Prostate gland (tissue), 2 donors: ENCODE results near the gene FAAP20. TPM values are rescaled to one million over a fixed set of nuclear protein-coding genes. Genes with fewer than 3 reads are reported as not detected.

Experiments
- DNase-seq: peaks from one replicate; pipeline ENCODE4 v3.0.0-alpha.2; 2019; ENCODE audit warnings: low spot score
- H3K27ac ChIP-seq, 2 donors: fragments of 200-600 bp; sonication (generic); 2 replicates each; pipeline ENCODE4 v1.5.1; 2017 to 2019
- H3K27me3 ChIP-seq: fragments of 200-600 bp; sonication (generic); replicated peaks from 2 replicates; pipeline ENCODE4 v1.5.1; 2019; ENCODE audit not compliant: insufficient read depth
- H3K36me3 ChIP-seq, 2 donors: fragments of 200-600 bp; sonication (generic); 1 replicate in 1 of 2; 2 replicates in 1 of 2; pipeline versions ENCODE4 v1.5.1 to v1.8.1; 2017 to 2019
- H3K4me1 ChIP-seq: fragments of 200-600 bp; sonication (generic); replicated peaks from 2 replicates; pipeline ENCODE4 v1.5.1; 2019
- H3K4me3 ChIP-seq, 2 donors: fragments of 200-600 bp; sonication (generic); 2 replicates each; pipeline ENCODE4 v1.5.1; 2017 to 2019
- H3K9me3 ChIP-seq: fragments of 200-600 bp; sonication (generic); 2 replicates; pipeline ENCODE4 v1.5.1; 2017
- CTCF ChIP-seq, 4 experiments: fragments of 200-600 bp in 2 of 4; fragments of 450-650 bp in 2 of 4; sonication (generic) in 2 of 4; IDR thresholded peaks; 1 replicate in 3 of 4; 2 replicates in 1 of 4; pipeline ENCODE4 v1.5.1; 2016 to 2019; ENCODE audit warnings: antibody characterized with exemption in 4 of 4, mild to moderate bottlenecking in 2 of 4, moderate library complexity in 2 of 4
- POLR2A ChIP-seq: fragments of 450-650 bp; IDR thresholded peaks from one replicate; pipeline ENCODE4 v1.6.1; 2016; ENCODE audit warnings: antibody characterized with exemption, mild to moderate bottlenecking
- POLR2AphosphoS5 ChIP-seq: sonication (generic); formaldehyde crosslinking; IDR thresholded peaks from one replicate; pipeline ENCODE4 v1.6.1; 2017; ENCODE audit warnings: antibody characterized with exemption
- WGBS: methylation state at CpG from one replicate; pipeline ENCODE4 v1.1.5; 2018; 5-methylcytosine and 5-hydroxymethylcytosine counted together
- intact Hi-C: fragments of 100-400 bp; cut with DNase I; formaldehyde crosslinking; loops from one replicate; pipeline ENCODE4 v1.14.2; 2022
- total RNA-seq, 2 donors: library from RNA; depleted of rRNA; stranded (reverse); fragments of >200 nt; gene quantifications; one replicate each; pipeline ENCODE4 v1.1.0, GENCODE V29; 2016

FAAP20 gene
- total RNA-seq, 2 donors from 2014 or later: 55.9 to 70.4 TPM

GRCh38 chr1:2154022-2154421, 40.5 kb downstream of the FAAP20 start:
- intact Hi-C loops: no loop called here

GRCh38 chr1:2152954-2153353, 41.6 kb downstream of the FAAP20 start:
- TF ChIP-seq POLR2AphosphoS5: no peak
- TF ChIP-seq POLR2A: no peak
- no peak for TF ChIP-seq CTCF (IDR thresholded peaks at IDR 0.05)
- WGBS: 54% methylated on average over 10 of the region's 11 CpGs
- Histone ChIP-seq H3K27ac (no peak overlapping the region), H3K9me3 (no peaks in the 10 kb centered on the region), H3K36me3 (no peaks in the 10 kb centered on the region), H3K4me1 (no peaks in the 10 kb centered on the region), H3K27me3 (no peaks in the 10 kb centered on the region), H3K4me3 (no peak overlapping the region)
- intact Hi-C loops: no loop called here
- no peak for DNase-seq

More at GRCh38 chr1:2154022-2154421, 40.5 kb downstream of the FAAP20 start:
- H3K27ac ChIP-seq: no peak overlapping the region
- H3K36me3 ChIP-seq: no peaks in the 10 kb centered on the region
- 92% methylated on average over 21 of the region's 21 CpGs for WGBS
- no peak for TF ChIP-seq POLR2AphosphoS5
- no peak for TF ChIP-seq POLR2A
- TF ChIP-seq CTCF (IDR thresholded peaks at IDR 0.05): no peak
- no peak overlapping the region for H3K4me3 ChIP-seq
- DNase-seq: no peak
- no peaks in the 10 kb centered on the region for H3K27me3 ChIP-seq
- no peaks in the 10 kb centered on the region for H3K9me3 ChIP-seq
- H3K4me1 ChIP-seq: no peaks in the 10 kb centered on the region

- DNase-seq: no peak
- Histone ChIP-seq H3K4me3 (no peak overlapping the region), H3K9me3 (no peaks in the 10 kb centered on the region), H3K36me3 (no peaks in the 10 kb centered on the region), H3K27ac (no peak overlapping the region), H3K4me1 (no peaks in the 10 kb centered on the region), H3K27me3 (no peaks in the 10 kb centered on the region)
- TF ChIP-seq POLR2A: no peak
- no peak for TF ChIP-seq CTCF (IDR thresholded peaks at IDR 0.05)
- no peak for TF ChIP-seq POLR2AphosphoS5
- intact Hi-C loops: no loop called here
- 94% methylated on average over 6 of the region's 6 CpGs for WGBS
Measured at GRCh38 chr1:2151911-2152310, 42.7 kb downstream of the FAAP20 start.

DNA sequence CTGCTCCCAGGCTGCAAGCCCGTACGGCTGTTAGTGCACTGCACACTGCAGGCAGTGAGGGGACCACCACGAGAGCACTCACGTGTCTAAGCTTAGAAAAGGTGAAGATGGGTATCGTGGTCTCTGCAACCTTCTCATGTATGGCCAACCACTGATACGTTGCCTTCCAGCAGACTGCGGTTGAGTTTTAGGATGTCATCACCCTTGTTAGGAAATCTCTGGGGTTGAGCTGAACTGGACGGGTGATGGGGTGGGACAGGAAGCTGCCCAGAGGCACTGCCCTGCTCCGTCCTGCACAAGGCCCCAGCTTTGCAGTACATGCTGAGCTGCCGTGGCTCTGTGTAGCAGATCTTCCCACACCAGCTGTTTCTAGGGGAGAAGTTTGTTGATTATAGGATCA, 43.3 kb downstream of the FAAP20 start:
- no peak for DNase-seq
- no peaks in the 10 kb centered on the region for H3K36me3 ChIP-seq
- 87% methylated on average over 10 of the region's 10 CpGs for WGBS
- H3K9me3 ChIP-seq: no peaks in the 10 kb centered on the region
- intact Hi-C loops: no loop called here
- no peaks in the 10 kb centered on the region for H3K4me1 ChIP-seq
- H3K27ac ChIP-seq: no peak overlapping the region
- H3K27me3 ChIP-seq: no peaks in the 10 kb centered on the region
- no peak overlapping the region for H3K4me3 ChIP-seq
- TF ChIP-seq POLR2A (no peak), POLR2AphosphoS5 (no peak), CTCF (IDR thresholded peaks at IDR 0.05) (no peak)

DNA sequence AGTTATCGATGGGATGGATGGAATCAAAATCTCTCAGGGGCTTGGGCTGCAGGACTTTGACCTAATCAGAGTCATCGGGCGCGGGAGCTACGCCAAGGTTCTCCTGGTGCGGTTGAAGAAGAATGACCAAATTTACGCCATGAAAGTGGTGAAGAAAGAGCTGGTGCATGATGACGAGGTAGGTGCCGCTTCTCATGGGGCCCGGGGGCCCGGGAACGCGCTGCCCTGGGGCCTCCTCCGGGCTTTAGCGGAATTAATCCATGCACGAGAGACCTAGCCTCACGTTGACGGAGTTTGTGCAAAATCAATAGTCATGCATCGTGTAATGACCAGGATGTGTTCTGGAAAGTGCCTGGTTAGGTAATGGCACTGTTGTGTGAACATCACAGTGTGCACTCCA, 43.8 kb downstream of the FAAP20 start:
- no peak overlapping the region for H3K27ac ChIP-seq
- no peaks in the 10 kb centered on the region for H3K4me1 ChIP-seq
- WGBS: 93% methylated on average over 19 of the region's 19 CpGs
- no peak overlapping the region for H3K4me3 ChIP-seq
- TF ChIP-seq POLR2A (no peak), CTCF (IDR thresholded peaks at IDR 0.05) (no peak), POLR2AphosphoS5 (no peak)
- no peaks in the 10 kb centered on the region for H3K36me3 ChIP-seq
- H3K9me3 ChIP-seq: no peaks in the 10 kb centered on the region
- H3K27me3 ChIP-seq: no peaks in the 10 kb centered on the region
- DNase-seq: no peak
- intact Hi-C loops: no loop called here
